Measurements from ENCODE around the gene KCNK7. TPM values are rescaled to one million over a fixed set of nuclear protein-coding genes. Genes with fewer than 3 reads are reported as not detected.
A peak's percentile ranks its signal among the peaks of the same experiment; 100 is the strongest.
"Not testable (repeated sequence)": the region's sequence is repeated elsewhere in the genome, so short reads cannot be mapped to it uniquely, and the experiment has no call there.

Gene KCNK7
- total RNA-seq, 1 experiment from 2014 or later, result not detected

GRCh38 chr11:65574109-65574810 lies 21.3 kb downstream of the KCNK7 start:
- peak; percentile 97 for DNase-seq (ENCODE audit: low read depth)

DNA sequence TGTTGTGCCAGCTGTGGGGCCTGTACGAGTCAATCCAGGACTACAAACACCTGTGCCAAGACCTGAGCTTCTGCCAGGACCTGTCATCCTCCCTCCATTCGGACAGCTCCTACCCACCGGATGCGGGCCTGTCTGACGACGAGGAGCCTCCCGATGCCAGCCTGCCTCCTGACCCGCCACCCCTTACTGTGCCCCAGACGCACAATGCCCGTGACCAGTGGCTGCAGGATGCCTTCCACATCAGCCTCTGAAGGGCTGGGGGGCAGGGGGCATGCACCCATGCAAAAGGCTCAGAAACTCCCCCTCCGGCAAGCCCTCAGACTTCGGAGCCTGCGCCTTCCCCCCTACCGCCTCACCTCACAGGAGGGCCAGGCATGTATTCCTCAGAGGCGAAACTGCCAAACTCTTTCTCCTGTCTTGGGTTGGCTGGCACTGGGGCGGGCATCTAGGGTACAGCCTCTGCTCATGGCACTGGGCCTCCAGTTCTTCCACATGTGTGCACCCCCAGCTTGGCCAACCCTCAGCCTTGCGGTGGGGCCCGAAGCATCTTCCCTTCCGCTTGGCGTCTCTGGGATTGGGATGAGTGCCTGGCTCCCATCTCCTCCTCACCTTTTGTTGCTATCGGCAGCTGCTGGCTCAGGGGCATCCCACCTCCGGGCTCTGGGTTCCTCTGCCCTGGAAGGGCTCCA lies 22.1 kb downstream of the KCNK7 start:
- DNase-seq (ENCODE audit: low read depth), result peak; percentile 24

GRCh38 chr11:65572356-65573051 lies 23.1 kb downstream of the KCNK7 start, which contains the start of gene FAM89B:
Gene FAM89B, plus strand, starts transcription at chr11:65572538. Its CDS starts 132 bp downstream, at chr11:65572670.
- DNase-seq (ENCODE audit: low read depth), result peak; percentile 84

DNA sequence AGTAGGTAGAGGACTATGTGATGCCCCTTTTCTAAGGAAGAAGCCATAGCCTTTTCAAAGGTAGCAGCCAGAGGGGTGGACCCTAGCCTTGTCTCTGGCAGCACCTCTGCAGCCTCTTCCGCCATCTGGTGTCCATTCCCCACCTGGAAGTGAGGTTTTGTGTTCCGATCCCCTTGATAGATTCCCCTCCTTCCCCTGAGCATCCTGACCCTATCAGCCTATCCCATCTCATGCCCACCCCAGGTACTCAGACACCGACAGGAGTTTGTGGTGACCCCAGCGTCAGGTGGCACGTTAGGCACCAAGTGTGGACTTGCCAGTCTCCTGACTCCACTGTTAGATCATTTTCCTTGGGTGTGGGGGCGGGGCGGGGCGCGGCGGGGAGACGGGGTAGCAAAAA lies 23.7 kb downstream of the KCNK7 start:
- DNase-seq (ENCODE audit: low read depth), result peak; percentile 70

DNA sequence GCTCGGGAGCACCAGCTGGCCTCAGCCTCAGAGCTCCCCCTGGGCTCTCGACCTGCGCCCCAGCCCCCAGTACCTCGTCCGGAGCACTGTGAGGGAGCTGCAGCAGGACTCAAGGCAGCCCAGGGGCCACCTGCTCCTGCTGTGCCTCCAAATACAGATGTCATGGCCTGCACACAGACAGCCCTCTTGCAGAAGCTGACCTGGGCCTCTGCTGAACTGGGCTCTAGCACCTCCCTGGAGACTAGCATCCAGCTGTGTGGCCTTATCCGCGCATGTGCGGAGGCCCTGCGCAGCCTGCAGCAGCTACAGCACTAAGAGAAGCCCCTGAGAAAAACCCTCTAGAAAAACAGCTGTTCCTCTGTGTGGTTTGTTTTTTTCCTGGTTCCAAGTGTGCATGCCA lies 24.2 kb downstream of the KCNK7 start:
- DNase-seq (ENCODE audit: low read depth), result no peak

DNA sequence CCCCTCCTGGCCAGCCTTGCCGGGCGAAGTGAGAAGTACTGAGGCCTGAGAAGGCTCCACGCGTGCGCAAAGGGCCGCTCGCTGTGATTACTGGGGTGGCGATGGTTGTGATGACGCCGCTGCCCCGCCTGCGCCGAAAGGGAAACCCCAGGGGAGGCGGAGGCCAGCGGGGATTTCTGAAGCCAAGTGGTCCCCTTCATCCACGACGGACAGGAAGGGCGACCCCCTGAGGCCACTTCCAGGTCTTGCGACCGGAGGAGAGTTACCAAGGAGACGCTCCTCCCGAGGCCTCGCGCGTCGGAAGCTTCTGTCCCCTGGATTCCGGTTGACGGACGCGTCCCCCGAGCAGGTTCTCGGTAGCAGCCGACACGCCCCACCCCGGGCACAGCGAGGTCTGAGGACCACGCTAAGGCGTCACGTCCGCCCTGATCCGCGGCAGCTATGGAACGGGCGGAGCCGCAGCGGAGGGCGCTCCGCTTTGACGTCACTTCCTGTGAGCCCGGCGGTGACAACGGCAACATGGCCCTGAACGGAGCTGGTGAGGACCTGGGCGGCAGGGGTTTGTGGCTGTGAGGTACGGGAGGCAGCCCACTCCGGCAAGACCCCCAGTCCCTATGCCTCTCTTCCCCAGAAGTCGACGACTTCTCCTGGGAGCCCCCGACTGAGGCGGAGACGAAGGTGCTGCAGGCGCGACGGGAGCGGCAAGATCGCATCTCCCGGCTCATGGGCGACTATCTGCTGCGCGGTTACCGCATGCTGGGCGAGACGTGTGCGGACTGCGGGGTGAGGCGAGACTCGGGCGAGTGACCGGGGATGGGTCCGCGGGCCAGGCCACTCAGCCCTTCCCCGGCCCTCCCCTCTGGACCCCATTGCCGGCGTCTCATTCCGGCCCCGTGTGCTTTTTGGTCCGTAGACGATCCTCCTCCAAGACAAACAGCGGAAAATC lies 25.4 kb downstream of the KCNK7 start, which contains the start of gene ZNRD2:
Gene ZNRD2 (plus strand): TSS at position 505 of the 946 bp plus-strand sequence. CDS start 15 bp downstream, at position 520.
- DNase-seq (ENCODE audit: low read depth), result peak; percentile 100

DNA sequence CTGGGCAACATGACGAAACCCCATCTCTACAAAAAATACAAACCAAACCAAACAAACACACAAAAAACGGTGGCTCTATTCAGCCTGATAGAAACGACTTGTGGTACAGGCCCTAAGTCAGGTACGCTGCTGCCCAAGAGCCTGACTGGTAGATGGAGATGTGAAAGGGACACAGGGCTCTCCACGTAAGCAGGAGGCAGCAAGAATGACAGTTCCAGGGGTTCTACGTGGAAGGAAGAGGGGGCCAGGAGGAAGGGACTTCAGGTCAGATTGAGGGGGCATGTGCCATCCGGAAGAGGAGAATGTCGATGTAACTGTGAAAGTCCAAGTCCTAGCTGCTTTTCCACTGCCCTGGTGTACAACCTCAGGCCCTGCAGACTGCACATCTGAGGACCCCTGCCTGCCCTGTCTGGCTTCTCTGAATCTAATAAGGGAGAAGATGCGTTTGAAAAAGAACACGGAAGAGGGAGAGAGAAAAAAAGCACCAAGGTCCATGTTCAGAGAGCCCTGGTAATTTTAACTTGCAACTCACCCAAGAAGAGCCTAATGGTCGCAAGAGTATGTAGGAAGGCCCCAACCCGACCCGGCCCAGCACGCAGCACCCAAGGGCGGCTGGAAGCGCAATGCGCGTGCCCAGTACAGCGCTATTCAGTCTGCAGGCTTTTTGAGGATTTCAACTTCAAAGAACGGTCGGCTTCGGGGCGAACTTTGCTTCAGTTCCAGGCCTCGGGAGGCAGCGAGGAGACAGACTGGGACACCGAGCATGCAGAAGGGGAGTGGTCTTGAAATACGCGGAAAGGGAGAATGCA lies 26.2 kb downstream of the KCNK7 start:
- no peak for DNase-seq (ENCODE audit: low read depth)

DNA sequence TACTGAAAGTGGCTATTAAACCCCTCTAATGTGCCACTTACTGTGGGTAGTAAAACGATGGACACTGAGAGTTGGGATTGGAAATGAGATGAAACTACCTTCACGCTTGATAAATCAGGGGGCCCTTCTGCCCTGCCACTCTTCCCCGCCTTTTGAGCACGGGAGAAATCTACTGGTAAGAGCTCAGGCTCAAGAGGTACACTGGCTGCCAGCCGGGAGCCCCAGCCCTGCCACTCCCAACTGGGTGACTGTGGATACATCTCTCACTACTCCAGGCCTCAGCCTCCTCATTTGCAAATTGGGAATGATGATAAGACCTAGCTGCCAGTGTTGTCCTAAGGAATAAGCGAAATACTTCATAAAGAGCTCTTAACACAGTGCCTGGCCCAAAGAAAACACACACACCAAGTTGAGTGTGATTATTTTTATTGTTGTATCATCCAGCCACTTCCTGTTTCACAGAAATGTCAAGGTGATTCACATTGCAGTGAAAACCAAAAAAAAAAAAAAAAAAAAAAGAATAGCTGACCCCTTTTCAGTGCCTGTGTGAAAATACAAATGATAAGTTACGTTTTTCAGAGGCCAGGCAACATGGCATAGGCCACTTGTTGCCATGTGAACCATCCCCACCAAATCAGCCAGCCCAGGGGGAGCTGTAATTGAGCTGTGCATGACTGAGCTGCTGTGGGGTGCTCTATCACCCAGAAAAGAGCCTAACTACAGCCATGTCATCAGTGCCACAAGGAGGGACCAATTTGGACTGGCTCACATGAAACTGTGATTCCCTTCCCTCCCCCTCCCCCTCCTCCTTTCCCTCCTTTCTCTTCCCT lies 29.8 kb downstream of the KCNK7 start:
- DNase-seq (ENCODE audit: low read depth), result peak; percentile 71

GRCh38 chr11:65564879-65565559 lies 30.6 kb downstream of the KCNK7 start:
- DNase-seq (ENCODE audit: low read depth), result not testable (repeated sequence)

DNA sequence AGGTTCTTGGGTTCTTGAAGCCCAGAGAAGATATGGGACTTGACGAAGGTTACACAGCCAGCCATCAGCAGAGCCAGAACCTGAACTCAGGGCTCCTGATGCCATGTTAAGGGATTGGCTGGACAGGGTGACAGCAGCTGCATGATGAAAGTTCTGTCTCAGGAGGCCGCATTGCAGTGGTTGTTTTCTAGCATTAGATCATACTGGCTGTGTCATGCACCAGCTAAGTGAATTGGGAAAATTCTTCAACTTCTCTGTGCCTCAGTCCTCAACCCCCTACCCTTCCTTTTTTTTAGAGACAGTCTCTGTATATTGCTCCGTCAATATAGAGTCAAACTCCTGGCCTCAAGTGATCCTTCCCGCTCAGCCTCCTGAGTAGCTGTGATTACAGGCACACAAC lies 32.0 kb downstream of the KCNK7 start:
- no peak for DNase-seq (ENCODE audit: low read depth)

GRCh38 chr11:65562788-65563187 lies 32.8 kb downstream of the KCNK7 start:
- no peak for DNase-seq (ENCODE audit: low read depth)

DNA sequence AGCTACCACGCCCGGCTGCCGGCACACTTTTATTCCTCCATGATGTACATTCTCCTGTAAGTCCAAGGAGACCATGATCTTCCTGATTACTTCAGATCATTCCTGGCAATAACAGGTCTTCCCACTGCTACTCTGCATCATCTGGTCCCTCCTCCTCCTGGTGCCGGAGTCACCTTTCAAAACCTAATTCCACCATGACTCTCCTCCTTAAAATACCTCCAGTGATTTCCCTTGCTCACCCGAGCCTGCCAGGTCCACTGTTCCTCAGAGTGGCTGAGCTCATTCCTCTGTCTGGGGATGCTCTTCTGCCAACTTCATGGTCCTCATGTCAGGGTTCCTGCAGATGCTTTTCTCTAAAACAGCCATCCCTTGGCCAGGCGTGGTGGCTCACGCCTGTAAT lies 33.6 kb downstream of the KCNK7 start:
- DNase-seq (ENCODE audit: low read depth), result no peak

GRCh38 chr11:65560555-65561418 lies 34.8 kb downstream of the KCNK7 start:
- DNase-seq (ENCODE audit: low read depth), result peak; percentile 88

DNA sequence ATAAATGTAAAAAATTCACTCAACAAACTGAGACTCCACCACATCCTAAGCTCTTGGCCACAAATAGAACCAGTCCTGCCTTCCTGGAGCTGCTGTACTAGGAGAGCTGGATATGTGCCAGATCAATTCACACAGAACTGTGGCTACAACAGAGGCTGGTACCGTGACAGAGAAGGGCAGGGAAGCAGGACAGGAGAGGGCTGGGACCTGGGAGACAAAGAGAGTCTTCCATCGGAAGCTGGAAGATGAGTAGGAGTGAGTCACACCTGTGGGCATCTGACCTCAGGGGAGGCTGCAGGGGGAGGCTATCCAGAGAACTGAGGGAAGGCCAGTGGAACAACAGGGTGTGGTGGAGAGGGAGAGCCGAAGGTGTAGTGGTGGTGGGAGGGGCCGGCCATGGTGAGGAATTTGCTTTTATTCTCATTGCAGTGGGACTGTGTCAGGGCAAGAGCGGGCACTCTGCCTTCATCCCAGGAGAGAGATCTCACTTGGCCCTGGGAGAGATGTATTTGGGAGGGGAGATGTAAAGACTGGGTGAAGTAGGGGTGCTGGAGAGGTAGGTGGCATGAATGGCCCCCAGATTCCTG lies 35.6 kb downstream of the KCNK7 start:
- peak; percentile 88 for DNase-seq (ENCODE audit: low read depth)

DNA sequence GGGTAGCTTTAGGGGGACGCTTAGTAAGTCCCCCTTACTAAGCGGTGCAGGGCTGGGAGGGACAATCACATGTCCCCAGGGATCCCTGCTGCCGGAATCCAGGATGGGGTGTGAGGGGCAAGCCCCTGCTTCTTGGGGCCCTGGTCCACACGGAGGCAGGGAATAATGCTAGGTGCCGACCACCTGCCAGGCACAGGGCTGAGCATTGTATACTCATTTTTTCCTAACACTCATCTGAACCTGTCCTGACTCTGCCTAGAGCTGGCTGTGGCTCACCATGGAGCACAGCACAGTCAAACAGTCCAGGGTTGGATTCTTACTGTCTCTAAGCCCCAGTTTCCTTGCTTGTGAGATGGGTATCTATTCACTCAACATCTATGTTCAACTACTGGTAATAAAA lies 36.1 kb downstream of the KCNK7 start:
- peak; percentile 52 for DNase-seq (ENCODE audit: low read depth)

DNA sequence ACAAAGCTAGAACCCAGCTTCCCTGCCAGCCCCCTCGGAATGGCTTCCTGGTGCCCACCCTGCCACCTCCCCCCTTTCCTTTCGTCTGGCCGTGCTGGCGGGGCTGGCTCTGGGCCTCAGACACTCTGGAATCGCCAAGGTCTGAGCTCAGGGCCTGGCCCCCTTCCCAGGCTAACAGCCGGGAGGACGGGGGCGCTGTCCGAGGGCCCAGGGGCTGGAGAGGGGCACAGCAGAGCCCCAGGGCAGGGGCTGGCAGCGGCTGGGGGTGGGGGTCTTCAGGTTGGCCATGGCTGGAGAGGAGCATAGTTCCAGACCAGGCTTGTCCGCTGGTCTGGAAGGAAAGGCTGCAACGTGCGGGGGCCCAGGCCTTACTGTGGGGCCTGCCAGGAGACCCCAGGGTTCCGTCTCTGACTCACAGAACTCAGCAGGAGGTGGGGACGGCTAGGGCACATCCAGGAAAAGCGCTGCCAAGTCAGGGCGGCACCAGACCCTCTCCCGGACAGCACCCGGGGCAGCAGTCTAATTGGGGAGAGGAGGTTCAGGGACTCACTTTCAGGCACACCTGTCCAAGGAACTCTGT lies 36.6 kb downstream of the KCNK7 start:
- peak; percentile 89 for DNase-seq (ENCODE audit: low read depth)

Measured in Daoy (cell line).